ENCODE data around the gene SLC28A2. TPM values are rescaled to one million over a fixed set of nuclear protein-coding genes. Genes with fewer than 3 reads are reported as not detected.

SLC28A2 gene
- polyA plus RNA-seq, 1 of the 3 experiments (the other 2 are of a cell fraction) = not detected

DNA sequence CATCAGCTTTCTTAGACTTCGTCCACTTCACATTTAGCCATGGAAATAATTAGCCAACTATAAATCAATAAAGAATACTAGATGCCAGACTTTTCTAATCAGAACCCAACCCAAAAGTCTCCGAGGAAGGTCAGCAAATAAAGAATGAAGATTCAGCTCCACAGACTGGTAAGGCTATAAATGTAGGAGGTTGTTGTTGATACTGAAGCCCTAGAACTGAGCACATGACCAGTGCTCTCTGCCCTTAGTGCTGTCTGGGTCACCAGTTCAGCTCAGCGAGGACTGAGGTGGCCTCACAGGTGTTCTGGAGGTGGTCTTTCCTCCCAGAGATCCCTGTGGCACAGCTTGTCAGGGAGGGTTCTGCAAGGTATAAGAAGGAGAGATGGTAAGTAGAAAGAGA, 20.9 kb upstream of the SLC28A2 start:
- H3K27ac ChIP-seq (ENCODE audit: low read depth in 2 of 2, low read length in 1 of 2) = no peak overlapping the region
- WGBS (ENCODE audit: low lambda C conversion rate) = 27% methylated on average over 3 of the region's 3 CpGs
- TF ChIP-seq RXRA (IDR thresholded peaks at IDR 0.05; ENCODE audit: borderline replicate concordance, low read depth) (no peak), FOXM1 (IDR thresholded peaks at IDR 0.05; ENCODE audit: low read depth) (no peak), ELF1 (IDR thresholded peaks at IDR 0.05) (no peak), TCF12 (IDR thresholded peaks at IDR 0.05) (no peak), NRF1 (IDR thresholded peaks at IDR 0.05; ENCODE audit: low read depth, low read length) (no peak), EP300 (IDR thresholded peaks at IDR 0.05; ENCODE audit: borderline replicate concordance in 1 of 2, low read depth in 1 of 2, low read length in 1 of 2) (no peak), FOXJ3 (CRISPR knock-in tag; IDR thresholded peaks at IDR 0.05) (no peak), EZH2phosphoT487 (IDR thresholded peaks at IDR 0.05; ENCODE audit: borderline replicate concordance, low read depth) (no peak), MXI1 (IDR thresholded peaks at IDR 0.05; ENCODE audit: low read depth, low read length) (no peak), RAD21 (IDR thresholded peaks at IDR 0.05; ENCODE audit: low read length) (no peak), GABPA (IDR thresholded peaks at IDR 0.05; ENCODE audit: low read depth) (no peak), POLR2AphosphoS5 (IDR thresholded peaks at IDR 0.05; ENCODE audit: low read depth, low read length) (no peak), MEF2A (IDR thresholded peaks at IDR 0.05; ENCODE audit: borderline replicate concordance, low read depth) (no peak), TAF1 (IDR thresholded peaks at IDR 0.05; ENCODE audit: borderline replicate concordance, low read depth, low read length) (no peak), RFX5 (IDR thresholded peaks at IDR 0.05; ENCODE audit: low read length) (no peak)
- TF ChIP-seq, protein P1, sequence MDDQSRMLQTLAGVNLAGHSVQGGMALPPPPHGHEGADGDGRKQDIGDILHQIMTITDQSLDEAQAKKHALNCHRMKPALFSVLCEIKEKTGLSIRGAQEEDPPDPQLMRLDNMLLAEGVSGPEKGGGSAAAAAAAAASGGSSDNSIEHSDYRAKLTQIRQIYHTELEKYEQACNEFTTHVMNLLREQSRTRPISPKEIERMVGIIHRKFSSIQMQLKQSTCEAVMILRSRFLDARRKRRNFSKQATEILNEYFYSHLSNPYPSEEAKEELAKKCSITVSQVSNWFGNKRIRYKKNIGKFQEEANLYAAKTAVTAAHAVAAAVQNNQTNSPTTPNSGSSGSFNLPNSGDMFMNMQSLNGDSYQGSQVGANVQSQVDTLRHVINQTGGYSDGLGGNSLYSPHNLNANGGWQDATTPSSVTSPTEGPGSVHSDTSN (IDR thresholded peaks at IDR 0.05) = no peak
- TF ChIP-seq, protein P2, sequence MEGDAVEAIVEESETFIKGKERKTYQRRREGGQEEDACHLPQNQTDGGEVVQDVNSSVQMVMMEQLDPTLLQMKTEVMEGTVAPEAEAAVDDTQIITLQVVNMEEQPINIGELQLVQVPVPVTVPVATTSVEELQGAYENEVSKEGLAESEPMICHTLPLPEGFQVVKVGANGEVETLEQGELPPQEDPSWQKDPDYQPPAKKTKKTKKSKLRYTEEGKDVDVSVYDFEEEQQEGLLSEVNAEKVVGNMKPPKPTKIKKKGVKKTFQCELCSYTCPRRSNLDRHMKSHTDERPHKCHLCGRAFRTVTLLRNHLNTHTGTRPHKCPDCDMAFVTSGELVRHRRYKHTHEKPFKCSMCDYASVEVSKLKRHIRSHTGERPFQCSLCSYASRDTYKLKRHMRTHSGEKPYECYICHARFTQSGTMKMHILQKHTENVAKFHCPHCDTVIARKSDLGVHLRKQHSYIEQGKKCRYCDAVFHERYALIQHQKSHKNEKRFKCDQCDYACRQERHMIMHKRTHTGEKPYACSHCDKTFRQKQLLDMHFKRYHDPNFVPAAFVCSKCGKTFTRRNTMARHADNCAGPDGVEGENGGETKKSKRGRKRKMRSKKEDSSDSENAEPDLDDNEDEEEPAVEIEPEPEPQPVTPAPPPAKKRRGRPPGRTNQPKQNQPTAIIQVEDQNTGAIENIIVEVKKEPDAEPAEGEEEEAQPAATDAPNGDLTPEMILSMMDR (IDR thresholded peaks at IDR 0.05) = no peak
- TF ChIP-seq, protein P3, sequence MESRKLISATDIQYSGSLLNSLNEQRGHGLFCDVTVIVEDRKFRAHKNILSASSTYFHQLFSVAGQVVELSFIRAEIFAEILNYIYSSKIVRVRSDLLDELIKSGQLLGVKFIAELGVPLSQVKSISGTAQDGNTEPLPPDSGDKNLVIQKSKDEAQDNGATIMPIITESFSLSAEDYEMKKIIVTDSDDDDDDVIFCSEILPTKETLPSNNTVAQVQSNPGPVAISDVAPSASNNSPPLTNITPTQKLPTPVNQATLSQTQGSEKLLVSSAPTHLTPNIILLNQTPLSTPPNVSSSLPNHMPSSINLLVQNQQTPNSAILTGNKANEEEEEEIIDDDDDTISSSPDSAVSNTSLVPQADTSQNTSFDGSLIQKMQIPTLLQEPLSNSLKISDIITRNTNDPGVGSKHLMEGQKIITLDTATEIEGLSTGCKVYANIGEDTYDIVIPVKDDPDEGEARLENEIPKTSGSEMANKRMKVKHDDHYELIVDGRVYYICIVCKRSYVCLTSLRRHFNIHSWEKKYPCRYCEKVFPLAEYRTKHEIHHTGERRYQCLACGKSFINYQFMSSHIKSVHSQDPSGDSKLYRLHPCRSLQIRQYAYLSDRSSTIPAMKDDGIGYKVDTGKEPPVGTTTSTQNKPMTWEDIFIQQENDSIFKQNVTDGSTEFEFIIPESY (IDR thresholded peaks at IDR 0.05; ENCODE audit: borderline replicate concordance, low read depth) = no peak
- TF ChIP-seq, protein P4, sequence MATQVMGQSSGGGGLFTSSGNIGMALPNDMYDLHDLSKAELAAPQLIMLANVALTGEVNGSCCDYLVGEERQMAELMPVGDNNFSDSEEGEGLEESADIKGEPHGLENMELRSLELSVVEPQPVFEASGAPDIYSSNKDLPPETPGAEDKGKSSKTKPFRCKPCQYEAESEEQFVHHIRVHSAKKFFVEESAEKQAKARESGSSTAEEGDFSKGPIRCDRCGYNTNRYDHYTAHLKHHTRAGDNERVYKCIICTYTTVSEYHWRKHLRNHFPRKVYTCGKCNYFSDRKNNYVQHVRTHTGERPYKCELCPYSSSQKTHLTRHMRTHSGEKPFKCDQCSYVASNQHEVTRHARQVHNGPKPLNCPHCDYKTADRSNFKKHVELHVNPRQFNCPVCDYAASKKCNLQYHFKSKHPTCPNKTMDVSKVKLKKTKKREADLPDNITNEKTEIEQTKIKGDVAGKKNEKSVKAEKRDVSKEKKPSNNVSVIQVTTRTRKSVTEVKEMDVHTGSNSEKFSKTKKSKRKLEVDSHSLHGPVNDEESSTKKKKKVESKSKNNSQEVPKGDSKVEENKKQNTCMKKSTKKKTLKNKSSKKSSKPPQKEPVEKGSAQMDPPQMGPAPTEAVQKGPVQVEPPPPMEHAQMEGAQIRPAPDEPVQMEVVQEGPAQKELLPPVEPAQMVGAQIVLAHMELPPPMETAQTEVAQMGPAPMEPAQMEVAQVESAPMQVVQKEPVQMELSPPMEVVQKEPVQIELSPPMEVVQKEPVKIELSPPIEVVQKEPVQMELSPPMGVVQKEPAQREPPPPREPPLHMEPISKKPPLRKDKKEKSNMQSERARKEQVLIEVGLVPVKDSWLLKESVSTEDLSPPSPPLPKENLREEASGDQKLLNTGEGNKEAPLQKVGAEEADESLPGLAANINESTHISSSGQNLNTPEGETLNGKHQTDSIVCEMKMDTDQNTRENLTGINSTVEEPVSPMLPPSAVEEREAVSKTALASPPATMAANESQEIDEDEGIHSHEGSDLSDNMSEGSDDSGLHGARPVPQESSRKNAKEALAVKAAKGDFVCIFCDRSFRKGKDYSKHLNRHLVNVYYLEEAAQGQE (IDR thresholded peaks at IDR 0.05; ENCODE audit: low read depth, low read length) = no peak

More for the DNA sequence above, 20.9 kb upstream of the SLC28A2 start:
- Histone ChIP-seq H4K20me1 (ENCODE audit: insufficient read depth) (no peaks in the 10 kb centered on the region), H3K9ac (no peak overlapping the region), H3F3A (replicated peaks; ENCODE audit: insufficient read depth) (no peaks in the 10 kb centered on the region), H3K9me2 (no peaks in the 10 kb centered on the region), H3K9me3 (no peaks in the 10 kb centered on the region), H3K27me3 (ENCODE audit: insufficient read depth) (no peaks in the 10 kb centered on the region), H3K36me3 (replicated peaks in 1 of 2; ENCODE audit: control insufficient read depth in 1 of 2, insufficient read depth in 2 of 2, low read length in 1 of 2) (no peaks in the 10 kb centered on the region), H2AFZ (ENCODE audit: low read depth) (no peak overlapping the region), H3K4me3 (ENCODE audit: low read depth in 2 of 2, low read length in 1 of 2) (no peak overlapping the region), H3K4me1 (ENCODE audit: control insufficient read depth in 1 of 2, insufficient read depth in 2 of 2, low read depth in 1 of 2, low read length in 1 of 2) (no peaks in the 10 kb centered on the region; a peak in 1 of 4 replicates), H3K4me2 (no peak overlapping the region), H3K79me2 (ENCODE audit: insufficient read depth) (no peaks in the 10 kb centered on the region)
- no peak for DNase-seq
- CTCF ChIA-PET = interaction anchor here (1.0 to 5.7 kb wide), 6 partner anchors 10 to 227 kb away, joined by 3 to 27 read pairs (median 4); no protein-coding TSS in a partner anchor
- POLR2A ChIA-PET = interaction anchor here (0.9 kb wide), 1 partner anchor 45 kb away, joined by 3 read pairs; no protein-coding TSS in a partner anchor
